GM18907 (cell line): ENCODE measurements around the gene TRIM62.
"Not testable (repeated sequence)": the region's sequence is repeated elsewhere in the genome, so short reads cannot be mapped to it uniquely, and the experiment has no call there.

ENCODE experiments used
- ATAC-seq: cut with Tn5 transposase; IDR thresholded peaks from one replicate; pipeline ENCODE4 v1.9.1; 2021; ENCODE audit warnings: mild to moderate bottlenecking, moderate library complexity; ENCODE audit not compliant: unreplicated experiment

TRIM62 gene

GRCh38 chr1:33140153-33141149 is 41.4 kb downstream of the TRIM62 start:
- no peak for ATAC-seq

GRCh38 chr1:33137800-33138199 is 44.0 kb downstream of the TRIM62 start:
- no peak for ATAC-seq

- not testable (repeated sequence) for ATAC-seq
Observed at GRCh38 chr1:33136041-33136440, 45.8 kb downstream of the TRIM62 start.

- ATAC-seq: no peak
Observed at GRCh38 chr1:33133478-33134105, 48.3 kb downstream of the TRIM62 start.

GRCh38 chr1:33132549-33132948 is 49.3 kb downstream of the TRIM62 start:
- no peak for ATAC-seq

- ATAC-seq: no peak
Observed at GRCh38 chr1:33131191-33131590, 50.7 kb downstream of the TRIM62 start.

GRCh38 chr1:33130297-33130696 is 51.5 kb downstream of the TRIM62 start:
- no peak for ATAC-seq

- ATAC-seq: no peak
Observed at GRCh38 chr1:33128781-33129180, 53.1 kb downstream of the TRIM62 start.

GRCh38 chr1:33127001-33127823 is 54.6 kb downstream of the TRIM62 start:
- ATAC-seq: peak; percentile 96

- no peak for ATAC-seq
Observed at GRCh38 chr1:33126411-33127000, 55.3 kb downstream of the TRIM62 start.

GRCh38 chr1:33124647-33125046 is 57.2 kb downstream of the TRIM62 start:
- ATAC-seq: not testable (repeated sequence)

- no peak for ATAC-seq
Observed at GRCh38 chr1:33123266-33123665, 58.6 kb downstream of the TRIM62 start.

GRCh38 chr1:33122483-33123178 is 59.2 kb downstream of the TRIM62 start:
- ATAC-seq: no peak

- no peak for ATAC-seq
Observed at GRCh38 chr1:33121728-33122127, 60.1 kb downstream of the TRIM62 start.

GRCh38 chr1:33120436-33121231 is 61.2 kb downstream of the TRIM62 start:
- ATAC-seq: no peak

- no peak for ATAC-seq
Observed at GRCh38 chr1:33119532-33120217, 62.2 kb downstream of the TRIM62 start.

GRCh38 chr1:33119050-33119449 is 62.8 kb downstream of the TRIM62 start:
- ATAC-seq: no peak

- no peak for ATAC-seq
Observed at GRCh38 chr1:33118274-33118673, 63.6 kb downstream of the TRIM62 start.
